GM23338 (cell line): Measurements from ENCODE around the gene STARD3. TPM values are rescaled to one million over a fixed set of nuclear protein-coding genes. Genes with fewer than 3 reads are reported as not detected.

Source experiments
- ATAC-seq: fragments of 200-7000 bp; cut with Tn5 transposase; 3 replicates; pipeline ENCODE4 v1.9.1; 2020
- DNase-seq: peaks from one replicate; pipeline ENCODE4 v3.0.0-alpha.2; 2015; ENCODE audit warnings: low spot score
- H2AFZ ChIP-seq: fragments of 200-600 bp; sonication (generic); 2 replicates; pipeline ENCODE4 v1.8.0; 2016; ENCODE audit warnings: antibody characterized with exemption, mild to moderate bottlenecking, moderate library complexity
- H3F3A ChIP-seq: fragments of 200-600 bp; sonication (generic); replicated peaks from 2 replicates; pipeline ENCODE4 v1.8.0; 2017; ENCODE audit warnings: antibody characterized with exemption, mixed run types, low read depth
- H3K27ac ChIP-seq: fragments of 200-600 bp; sonication (generic); 2 replicates; pipeline ENCODE4 v1.6.1; 2016; ENCODE audit warnings: low read depth
- H3K27me3 ChIP-seq: fragments of 200-600 bp; sonication (generic); 2 replicates; pipeline ENCODE4 v1.8.0; 2016; ENCODE audit warnings: mild to moderate bottlenecking, mixed run types, moderate library complexity; ENCODE audit not compliant: insufficient read depth
- H3K36me3 ChIP-seq: fragments of 200-600 bp; sonication (generic); 2 replicates; pipeline ENCODE4 v1.8.0; 2016; ENCODE audit warnings: mild to moderate bottlenecking; ENCODE audit not compliant: insufficient read depth
- H3K4me1 ChIP-seq: fragments of 200-600 bp; sonication (generic); 2 replicates; pipeline ENCODE4 v1.8.0; 2016; ENCODE audit warnings: mild to moderate bottlenecking, moderate library complexity; ENCODE audit not compliant: insufficient read depth
- H3K4me2 ChIP-seq: fragments of 200-600 bp; sonication (generic); 2 replicates; pipeline ENCODE4 v1.7.1; 2017; ENCODE audit warnings: mixed run types
- H3K4me3 ChIP-seq: fragments of 200-600 bp; sonication (generic); 2 replicates; pipeline ENCODE4 v1.6.1; 2016; ENCODE audit warnings: mixed run types
- H3K79me2 ChIP-seq: fragments of 200-600 bp; sonication (generic); replicated peaks from 2 replicates; pipeline ENCODE4 v1.8.0; 2017; ENCODE audit warnings: mild to moderate bottlenecking; ENCODE audit not compliant: insufficient read depth
- H3K9me2 ChIP-seq: fragments of 200-600 bp; sonication (generic); 2 replicates; pipeline ENCODE4 v1.8.0; 2017; ENCODE audit not compliant: insufficient read depth
- H4K20me1 ChIP-seq: fragments of 200-600 bp; sonication (generic); replicated peaks from 2 replicates; pipeline ENCODE4 v1.8.0; 2017; ENCODE audit warnings: mild to moderate bottlenecking; ENCODE audit not compliant: insufficient read depth
- H3K27ac Mint-ChIP-seq: 2 replicates; pipeline ENCODE4 v1.8.0; 2020; ENCODE audit warnings: inconsistent platforms, mild to moderate bottlenecking, moderate library complexity, mixed read lengths
- H3K27me3 Mint-ChIP-seq: 3 replicates; pipeline ENCODE4 v1.8.0; 2022; ENCODE audit warnings: low read depth, mild to moderate bottlenecking, moderate library complexity, mixed read lengths, inconsistent platforms; ENCODE audit not compliant: insufficient read depth, poor library complexity
- H3K36me3 Mint-ChIP-seq: 3 replicates; pipeline ENCODE4 v1.8.0; 2021; ENCODE audit warnings: low read depth, mild to moderate bottlenecking, inconsistent platforms, moderate library complexity, mixed read lengths
- H3K4me1 Mint-ChIP-seq: 3 replicates; pipeline ENCODE4 v1.8.0; 2020; ENCODE audit warnings: mild to moderate bottlenecking, inconsistent platforms, mixed read lengths
- H3K4me3 Mint-ChIP-seq: 3 replicates; pipeline ENCODE4 v1.8.0; 2021; ENCODE audit warnings: moderate library complexity, mild to moderate bottlenecking, inconsistent platforms, mixed read lengths
- H3K9me3 Mint-ChIP-seq: 3 replicates; pipeline ENCODE4 v1.8.0; 2020; ENCODE audit warnings: moderate library complexity, mild to moderate bottlenecking, inconsistent platforms, mixed read lengths
- CREB1 ChIP-seq: fragments of 250-450 bp; sonication (Bioruptor Pico); IDR thresholded peaks from 2 replicates; pipeline ENCODE4 v1.5.0; 2020; ENCODE audit warnings: low read depth, mild to moderate bottlenecking, moderate library complexity
- CTCF ChIP-seq, 2 experiments: fragments of 200-600 bp in 1 of 2; sonication (generic) in 1 of 2; conservative IDR thresholded peaks; 2 replicates each; pipeline versions ENCODE4 v1.5.1 to v1.6.1; 2016 to 2017; ENCODE audit warnings: antibody characterized with exemption in 2 of 2, low read depth in 2 of 2, mild to moderate bottlenecking in 2 of 2, moderate library complexity in 1 of 2
- JUNB ChIP-seq: IDR thresholded peaks from one replicate; pipeline ENCODE4 v1.6.1; 2016; ENCODE audit warnings: antibody characterized with exemption; ENCODE audit not compliant: unreplicated experiment
- NANOG ChIP-seq: IDR thresholded peaks from 2 replicates; pipeline ENCODE4 v1.6.1; 2016; ENCODE audit warnings: antibody characterized with exemption, borderline replicate concordance
- POLR2AphosphoS5 ChIP-seq: IDR thresholded peaks from 2 replicates; pipeline ENCODE4 v1.6.1; 2016; ENCODE audit warnings: antibody characterized with exemption, low read depth
- REST ChIP-seq: IDR thresholded peaks from one replicate; pipeline ENCODE4 v1.6.1; 2018; ENCODE audit warnings: antibody characterized with exemption; ENCODE audit not compliant: unreplicated experiment
- STAT1 ChIP-seq: IDR thresholded peaks from one replicate; pipeline ENCODE4 v1.6.1; 2016; ENCODE audit warnings: antibody characterized with exemption; ENCODE audit not compliant: unreplicated experiment
- ZNF331 ChIP-seq: fragments of 250-450 bp; sonication (Bioruptor Pico); IDR thresholded peaks from 2 replicates; pipeline ENCODE4 v1.5.0; 2020; ENCODE audit warnings: low read depth, mild to moderate bottlenecking, moderate library complexity
- polyA plus RNA-seq: library from polyadenylated mRNA; unstranded; fragments of >200 nt; fragmentation: Nextera tagmentation; extraction: Ambion mirVana; gene quantifications from 2 replicates; pipeline ENCODE4 v1.2.1, GENCODE V29; 2016
- total RNA-seq: library from RNA; depleted of rRNA; stranded (reverse); fragments of >200 nt; shearing (Covaris generic); gene quantifications from 2 replicates; pipeline ENCODE4 v1.2.3, GENCODE V29; 2014

STARD3 gene
- total and polyA plus RNA-seq, 2 experiments from 2014 or later = 26.4 to 53.3 TPM

- Histone ChIP-seq H3K79me2 (peaks cover 93% of the 10 kb centered on the region), H4K20me1 (peaks cover 27% of the 10 kb centered on the region), H3K9me2 (no peaks in the 10 kb centered on the region), H3K27ac (0 out of 2 replicates have a peak overlapping the region, but pooled peaks have one; percentile 56), H3K27me3 (no peaks in the 10 kb centered on the region), H3K4me2 (peak overlapping the region; percentile 75), H3F3A (peaks cover 3% of the 10 kb centered on the region; the same call in 1 of the 2 replicates), H3K36me3 (no peaks in the 10 kb centered on the region), H3K4me1 (peaks cover 66% of the 10 kb centered on the region), H2AFZ (no peak overlapping the region), H3K4me3 (peak overlapping the region; percentile 97)
- ATAC-seq (no peak), DNase-seq (no peak)
- Mint-ChIP-seq H3K9me3 (no peaks in the 10 kb centered on the region), H3K27ac (peak overlapping the region; percentile 61), H3K4me1 (peaks cover 64% of the 10 kb centered on the region), H3K36me3 (peaks cover 25% of the 10 kb centered on the region), H3K27me3 (peaks cover 7% of the 10 kb centered on the region), H3K4me3 (peak overlapping the region; percentile 97)
- TF ChIP-seq POLR2AphosphoS5 (no peak), ZNF331 (no peak), REST (no peak), NANOG (no peak), CTCF (conservative IDR thresholded peaks at IDR 0.05; ENCODE audit: low read depth in 2 of 2) (no peak)
Observed at GRCh38 chr17:39701784-39702422, 65.0 kb downstream of the STARD3 start.

- Mint-ChIP-seq H3K27me3 (peaks cover 7% of the 10 kb centered on the region), H3K27ac (peak overlapping the region; percentile 75; the same call in 1 of the 2 replicates), H3K9me3 (no peaks in the 10 kb centered on the region), H3K4me3 (peak overlapping the region; percentile 97), H3K36me3 (peaks cover 33% of the 10 kb centered on the region), H3K4me1 (peaks cover 63% of the 10 kb centered on the region)
- peaks cover 3% of the 10 kb centered on the region; the same call in 1 of the 2 replicates for H3K36me3 ChIP-seq
- ATAC-seq = no peak
- no peaks in the 10 kb centered on the region for H3K9me2 ChIP-seq
- H3K27me3 ChIP-seq = no peaks in the 10 kb centered on the region
- H3K27ac ChIP-seq = no peak overlapping the region; the same call in 1 of the 2 replicates
- DNase-seq = no peak
- H3K4me1 ChIP-seq = peaks cover 60% of the 10 kb centered on the region
- peak overlapping the region; percentile 75 for H3K4me2 ChIP-seq
- no peak overlapping the region for H3K4me3 ChIP-seq
- TF ChIP-seq CTCF (conservative IDR thresholded peaks at IDR 0.05; ENCODE audit: low read depth in 2 of 2) (no peak), POLR2AphosphoS5 (no peak), ZNF331 (no peak), NANOG (no peak), STAT1 (no peak), JUNB (no peak), CREB1 (CRISPR knock-in tag) (no peak)
- H4K20me1 ChIP-seq = peaks cover 27% of the 10 kb centered on the region
- peaks cover 92% of the 10 kb centered on the region for H3K79me2 ChIP-seq
- no peak overlapping the region for H2AFZ ChIP-seq
- H3F3A ChIP-seq = no peaks in the 10 kb centered on the region
Observed at GRCh38 chr17:39702901-39703893, 66.3 kb downstream of the STARD3 start.
